ENCODE data around the gene DCAF10. TPM values are rescaled to one million over a fixed set of nuclear protein-coding genes. Genes with fewer than 3 reads are reported as not detected.
"Not testable (repeated sequence)": the region's sequence is repeated elsewhere in the genome, so short reads cannot be mapped to it uniquely, and the experiment has no call there.

DCAF10 gene
- total RNA-seq, 1 donor from 2014 or later, result 24.4 TPM

DNA sequence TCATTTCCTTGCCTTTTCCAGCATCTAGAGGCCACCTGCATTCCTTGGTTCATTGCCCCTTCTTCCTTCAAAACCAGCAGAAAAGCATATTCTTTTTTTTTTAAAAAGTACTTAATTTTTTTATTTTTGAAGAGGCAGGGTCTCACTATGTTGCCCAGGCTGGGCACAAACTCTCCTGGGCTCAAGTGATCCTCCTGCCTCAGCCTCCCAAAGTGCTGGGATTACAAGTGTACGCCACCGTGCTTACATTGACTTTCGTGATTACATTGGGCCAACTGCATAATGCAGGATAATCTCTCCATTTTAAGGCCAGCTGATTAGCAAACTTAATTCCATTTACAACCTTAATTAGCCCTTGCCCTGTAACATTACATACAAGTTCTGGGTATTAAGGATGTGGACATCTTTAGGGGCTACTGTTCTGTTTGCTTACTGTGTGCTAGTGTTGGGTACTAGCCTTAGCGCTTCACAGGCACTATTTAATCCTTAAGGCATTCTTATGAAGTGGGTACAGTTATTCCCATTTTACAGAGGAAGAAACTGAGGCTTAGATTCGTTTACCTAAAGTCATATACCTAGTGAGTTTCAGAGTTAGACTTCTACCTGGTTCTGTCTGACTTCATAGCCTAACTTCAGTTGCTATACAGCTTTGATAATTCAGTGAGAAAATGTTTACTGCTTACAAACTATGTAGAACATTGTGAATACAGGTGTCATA is 69.6 kb downstream of the DCAF10 start:
- no peak for ATAC-seq

DNA sequence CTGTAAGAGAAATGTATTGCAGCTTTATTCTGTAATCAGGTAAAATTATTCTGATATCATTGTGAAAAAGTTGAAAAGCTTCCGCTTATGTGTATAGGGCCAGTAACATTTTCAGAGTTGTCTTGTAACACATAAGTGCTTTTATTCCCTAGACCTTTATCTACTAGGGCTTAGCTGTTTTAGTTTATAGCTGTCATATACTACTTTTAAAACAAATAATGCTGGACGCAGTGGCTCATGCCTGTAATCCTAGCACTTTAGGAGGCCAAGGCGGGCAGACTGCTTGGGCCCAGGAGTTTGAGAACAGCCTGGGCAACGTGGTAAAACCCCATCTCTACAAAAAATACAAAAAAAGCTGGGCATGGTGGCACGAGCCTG is 70.2 kb downstream of the DCAF10 start:
- ATAC-seq, result no peak

DNA sequence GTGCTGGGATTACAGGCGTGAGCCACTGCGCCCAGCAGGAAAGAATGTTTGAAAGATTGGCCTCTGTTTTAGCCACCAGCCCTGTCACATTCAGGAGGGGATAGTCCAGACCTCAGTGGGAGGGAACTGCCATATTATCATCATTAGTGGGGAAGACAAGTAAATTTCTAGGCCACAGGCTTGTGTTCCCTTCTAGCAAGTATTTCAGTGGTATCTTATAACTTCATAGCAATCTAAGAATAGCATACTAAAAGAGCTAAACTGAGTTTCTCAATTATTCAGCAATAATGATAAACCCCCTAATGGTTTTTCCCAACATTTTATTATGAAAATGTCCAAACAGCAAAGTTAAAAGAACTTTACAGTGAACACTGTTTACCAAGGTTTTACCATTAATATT is 73.4 kb downstream of the DCAF10 start:
- ATAC-seq, result no peak

DNA sequence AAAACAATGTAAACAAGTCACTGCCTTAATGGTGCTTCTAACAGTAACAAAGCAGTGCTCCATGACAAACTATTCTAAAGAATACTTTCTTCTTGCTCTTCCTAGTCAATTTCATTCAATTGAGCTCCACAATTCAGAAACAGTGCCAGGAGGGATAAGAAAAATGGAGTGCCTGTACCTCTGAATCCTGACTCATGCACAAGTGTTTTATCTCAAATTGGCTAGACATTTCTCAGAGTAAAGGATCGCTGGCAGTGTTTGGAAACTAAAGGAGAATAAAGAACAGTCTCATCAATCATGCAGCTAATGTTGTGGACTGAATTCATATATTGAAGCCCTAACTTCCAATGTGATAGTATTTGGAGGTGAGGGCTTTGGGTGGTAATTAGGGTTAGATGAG is 75.8 kb downstream of the DCAF10 start:
- no peak for ATAC-seq

DNA sequence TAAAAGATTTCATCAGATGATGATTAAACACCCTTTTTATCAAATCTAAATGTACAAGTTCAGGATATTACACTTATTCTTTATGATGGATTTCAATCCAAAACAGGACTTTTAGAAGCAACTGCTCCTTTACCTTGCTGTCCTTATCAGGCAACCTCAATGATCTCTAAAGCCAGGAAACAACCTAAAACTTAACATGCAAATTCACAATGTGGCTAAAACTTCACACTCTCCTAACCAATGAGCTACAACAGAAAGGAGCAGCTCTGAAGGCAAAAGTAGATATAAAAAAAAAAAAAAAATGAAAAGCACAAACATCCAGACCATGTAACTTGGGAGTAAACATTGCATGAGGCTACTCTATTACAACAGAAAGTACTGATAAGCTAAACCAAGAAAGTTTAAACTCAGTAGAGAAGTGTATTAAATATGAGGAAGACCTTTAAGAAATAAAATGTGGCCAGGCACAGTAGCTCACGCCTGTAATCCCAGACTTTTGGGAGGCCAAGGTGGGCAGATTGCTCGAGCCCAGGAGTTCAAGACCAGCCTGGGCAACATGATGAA is 80.4 kb downstream of the DCAF10 start:
- no peak for ATAC-seq

DNA sequence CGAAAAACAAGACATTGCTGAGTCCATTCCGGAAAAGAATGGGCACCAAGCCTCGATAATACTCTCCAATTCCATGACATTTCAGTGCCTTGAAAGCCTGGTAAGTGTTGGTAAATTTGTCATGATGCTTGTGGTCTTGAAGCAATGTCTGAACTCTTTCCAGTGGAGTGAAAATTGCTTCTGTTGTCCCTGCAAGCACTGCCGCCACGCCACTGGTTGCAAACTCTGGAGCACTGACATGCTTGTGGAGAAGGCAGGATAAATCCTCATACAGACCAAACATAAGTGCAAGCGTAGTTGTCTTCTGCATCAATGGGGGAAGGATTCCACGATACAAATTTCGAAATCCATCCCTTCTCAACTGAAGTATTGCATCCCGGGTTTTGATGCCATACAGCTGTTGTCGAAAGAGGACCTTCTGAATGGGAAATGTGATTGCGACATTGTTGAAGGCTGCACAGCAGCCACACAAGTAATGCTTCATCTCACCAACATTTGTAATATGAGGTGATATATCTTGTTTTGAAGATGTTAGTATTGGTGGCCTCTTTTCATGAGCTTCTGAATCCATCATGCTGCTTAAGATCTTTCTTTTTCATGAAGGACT is 87.5 kb downstream of the DCAF10 start:
- not testable (repeated sequence) for ATAC-seq

DNA sequence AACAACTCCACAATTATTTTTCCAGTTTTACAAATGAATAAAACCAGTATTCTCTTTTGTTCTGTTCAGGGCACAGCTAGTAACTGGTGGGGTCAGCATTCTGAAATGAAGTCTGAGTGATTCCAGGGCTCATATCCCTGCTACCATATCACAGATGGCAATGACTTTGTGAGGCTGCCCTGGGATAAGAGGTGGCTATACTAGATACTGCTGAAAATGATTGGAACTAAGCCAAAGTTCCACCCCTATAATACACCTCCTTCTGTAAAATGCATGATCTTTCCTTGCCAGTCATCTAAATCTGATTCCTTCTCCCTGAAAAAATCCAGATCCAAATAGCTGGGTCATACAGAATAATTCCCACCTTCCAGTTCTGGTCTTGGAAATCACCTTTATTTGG is 88.9 kb downstream of the DCAF10 start:
- no peak for ATAC-seq

DNA sequence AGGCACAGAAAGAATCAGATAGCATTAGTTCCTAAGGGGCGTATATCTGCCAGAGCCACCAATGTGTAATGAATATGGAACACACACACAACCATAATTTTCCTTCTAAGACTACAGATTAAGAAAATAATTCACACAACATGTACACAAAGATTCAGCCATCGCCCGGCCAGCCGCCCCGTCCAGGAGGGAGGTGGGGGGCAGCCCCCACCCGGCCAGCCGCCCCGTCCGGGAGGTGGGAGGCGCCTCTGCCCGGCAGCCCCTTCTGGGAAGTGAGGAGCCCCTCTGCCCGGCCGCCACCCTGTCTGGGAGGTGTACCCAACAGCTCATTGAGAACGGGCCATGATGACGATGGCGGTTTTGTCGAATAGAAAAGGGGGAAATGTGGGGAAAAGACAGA is 90.4 kb downstream of the DCAF10 start:
- ATAC-seq, result not testable (repeated sequence)

DNA sequence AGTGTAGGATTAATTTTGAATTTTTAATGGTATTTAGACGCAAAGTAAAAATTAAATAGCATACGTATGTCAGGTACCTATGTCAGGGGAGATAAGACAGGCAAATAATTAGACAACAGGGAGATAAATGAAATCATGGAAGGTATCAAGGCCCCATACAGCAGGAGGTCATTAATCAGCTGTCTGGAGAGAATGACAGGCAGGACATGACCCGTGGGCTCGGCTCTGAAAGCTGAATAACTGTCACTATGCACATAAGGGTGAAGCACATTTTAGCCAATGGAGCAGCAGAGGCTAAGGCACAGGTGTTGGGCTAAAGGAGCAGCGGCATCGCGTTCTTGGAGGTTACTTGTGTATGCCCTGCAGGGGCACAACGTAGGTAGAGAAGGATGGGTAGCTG is 91.5 kb downstream of the DCAF10 start:
- ATAC-seq, result no peak

DNA sequence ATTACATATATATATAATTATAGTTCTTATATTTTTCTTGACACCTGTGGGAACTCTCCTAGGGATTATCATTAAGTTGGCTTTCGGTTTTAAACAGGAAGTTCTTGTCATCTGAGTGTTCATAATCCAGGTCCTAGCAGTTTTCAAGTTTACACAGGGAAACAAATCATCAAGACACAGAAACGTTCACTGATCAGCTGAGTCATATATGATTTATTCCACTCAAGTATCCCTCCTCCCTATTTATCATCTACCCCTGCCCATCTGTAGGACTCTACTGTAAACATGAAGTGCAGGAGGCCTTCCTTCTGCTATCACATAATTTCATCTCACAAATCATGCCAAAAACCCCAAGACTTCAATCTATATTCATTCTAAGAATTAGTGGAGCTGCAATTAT is 97.1 kb downstream of the DCAF10 start:
- ATAC-seq, result peak; percentile 51

DNA sequence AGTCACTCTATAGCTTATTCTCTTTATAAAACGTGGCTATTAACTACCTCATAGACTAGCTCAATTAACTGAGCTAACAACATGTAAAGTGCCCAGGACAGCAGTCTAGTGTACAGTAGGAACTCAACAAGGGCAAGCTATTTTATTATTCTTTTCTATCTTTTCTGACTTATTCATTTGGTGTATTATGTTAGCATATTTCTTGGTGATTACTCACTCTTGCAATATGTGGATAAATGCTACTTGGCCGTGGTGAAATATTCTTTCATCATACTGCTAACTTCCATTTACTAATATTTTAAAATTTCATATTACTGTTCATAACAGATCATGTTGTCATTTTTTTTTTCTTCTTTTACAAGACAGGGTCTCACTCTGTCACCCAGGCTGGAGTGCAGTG is 98.4 kb downstream of the DCAF10 start:
- ATAC-seq, result no peak

DNA sequence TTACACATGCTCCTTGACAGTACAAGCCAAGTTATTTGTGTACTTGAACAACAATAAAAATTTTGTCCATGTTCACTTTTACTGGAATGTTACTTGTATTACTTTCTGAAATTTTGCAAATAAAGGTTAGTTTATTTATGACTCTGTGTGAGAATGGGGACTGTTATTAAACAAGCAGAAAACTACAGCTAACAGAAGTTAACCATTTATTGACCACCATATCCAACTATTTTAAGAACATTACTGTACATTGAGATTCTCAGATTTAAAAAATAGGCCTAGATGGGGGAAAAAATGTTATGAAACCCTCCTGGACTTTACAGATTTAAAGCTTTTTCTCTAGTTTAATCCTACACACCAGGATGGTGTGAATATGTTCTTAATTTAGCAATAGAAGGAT is 101.5 kb downstream of the DCAF10 start:
- no peak for ATAC-seq

DNA sequence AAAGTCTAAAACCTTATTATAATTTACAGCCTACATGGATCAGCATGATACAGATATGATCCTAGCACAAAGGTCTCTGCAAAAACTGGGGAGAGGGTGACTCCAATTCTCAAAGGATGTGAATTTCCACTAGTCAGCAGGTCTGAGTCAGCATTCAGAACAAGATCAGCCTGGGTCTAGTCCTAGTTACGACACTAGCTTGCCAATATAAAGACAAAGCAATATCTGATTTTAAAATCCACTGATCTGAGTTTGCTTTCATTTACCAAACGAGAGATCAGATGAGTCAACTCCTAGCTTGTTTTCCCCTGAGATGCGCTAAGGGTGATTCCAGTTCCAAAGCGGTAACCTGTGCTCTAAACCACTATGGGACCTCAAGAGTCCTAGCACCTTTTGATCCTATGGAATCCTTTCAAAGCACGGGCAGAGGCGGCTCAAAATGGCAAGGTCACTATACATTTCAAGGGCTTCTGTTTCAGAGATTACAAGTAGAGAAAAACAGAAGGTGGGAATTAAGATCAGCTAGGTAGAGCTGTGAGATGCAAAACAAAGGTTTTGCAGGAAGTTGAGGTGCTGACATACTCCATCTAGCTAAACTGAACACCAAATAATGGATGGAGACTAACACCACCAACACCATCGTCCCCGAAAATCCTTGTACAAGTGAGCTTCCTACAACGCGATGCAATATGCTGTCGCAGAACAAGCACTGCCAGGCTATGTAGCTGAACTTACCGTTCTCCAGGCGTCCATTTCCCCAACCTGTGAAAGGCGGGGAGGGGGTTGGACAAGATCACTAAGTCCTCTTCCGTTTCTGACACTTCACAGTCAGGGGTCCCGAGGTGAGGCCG is 102.4 kb downstream of the DCAF10 start:
- ATAC-seq, result peak; percentile 2

DNA sequence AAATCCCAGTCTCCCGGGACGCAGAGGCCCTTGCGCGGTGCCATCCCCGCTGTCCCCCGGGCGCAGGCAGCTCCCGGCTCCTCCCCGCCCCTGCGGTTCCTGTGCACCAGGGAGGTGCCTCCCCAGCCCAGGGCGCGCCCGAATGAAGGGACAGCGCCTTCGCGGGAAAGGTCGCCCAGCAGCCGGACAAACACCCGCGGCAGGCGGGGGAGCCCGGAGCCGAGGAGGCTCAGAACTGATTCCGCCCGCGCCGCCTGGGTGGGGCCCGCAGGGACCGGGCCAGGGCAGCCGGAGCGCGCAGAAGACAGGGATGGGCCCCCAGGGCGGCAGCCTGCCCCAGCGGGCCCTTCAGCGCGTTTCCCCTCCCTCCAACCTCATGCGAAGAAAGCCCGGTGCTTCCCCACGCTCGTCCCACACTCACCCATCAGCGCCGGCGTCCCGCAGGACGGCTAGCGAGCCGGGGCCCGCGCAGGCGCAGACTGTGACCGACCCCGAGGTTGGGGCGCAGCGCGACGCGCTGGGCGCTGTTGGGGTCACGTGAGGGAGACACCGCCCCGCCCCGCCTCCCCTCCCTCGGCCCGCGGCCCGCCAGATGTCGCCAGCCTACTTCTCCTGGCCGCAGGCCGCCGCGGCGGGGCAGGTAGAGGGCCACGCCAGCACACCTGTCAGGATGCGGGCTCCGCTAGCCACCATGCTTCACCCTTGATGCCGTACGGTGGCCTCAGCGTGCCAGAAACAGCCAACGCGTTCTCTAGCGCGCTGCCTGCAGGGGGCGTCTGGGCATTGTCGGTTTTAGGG is 103.2 kb downstream of the DCAF10 start, which contains the start of gene SLC25A51:
TSS of gene SLC25A51 (minus strand) at position 481 of the 798 bp plus-strand sequence. CDS start 15,577 bp downstream, outside the sequence.
- peak; percentile 89 for ATAC-seq

DNA sequence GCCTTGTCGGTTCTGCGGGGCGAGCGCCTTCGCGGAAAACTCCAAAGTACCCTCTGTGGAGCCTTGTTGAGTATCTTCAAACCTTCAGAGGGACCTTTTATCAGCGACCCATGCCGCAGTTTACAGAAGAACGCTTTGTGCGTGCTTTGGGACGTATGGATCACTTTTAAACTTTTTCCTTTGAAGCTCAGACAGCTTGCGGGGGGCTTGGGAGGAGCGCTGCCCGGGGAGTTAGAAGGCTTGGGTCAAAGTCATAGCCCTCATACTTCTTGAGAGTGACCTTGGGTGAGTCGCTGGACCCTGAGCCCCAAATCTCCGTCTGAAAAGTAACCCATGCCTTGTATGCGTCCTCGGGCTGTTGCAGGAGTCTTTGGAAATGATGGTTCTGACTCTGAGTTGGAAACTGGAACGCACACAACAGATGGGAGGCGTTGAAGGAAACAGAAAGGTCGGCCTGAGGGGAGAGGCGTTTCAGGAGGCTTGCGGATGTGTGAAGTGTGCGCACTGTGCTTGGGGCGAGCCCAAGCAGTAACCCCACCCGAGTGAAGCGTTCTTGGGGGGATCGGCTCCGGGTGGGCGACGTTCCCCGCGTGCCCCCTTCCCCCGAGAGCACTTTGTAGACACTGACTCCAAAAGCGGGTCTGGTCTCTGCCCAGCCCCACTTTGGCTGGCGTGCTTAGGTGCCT is 104.0 kb downstream of the DCAF10 start:
- peak; percentile 10 for ATAC-seq

DNA sequence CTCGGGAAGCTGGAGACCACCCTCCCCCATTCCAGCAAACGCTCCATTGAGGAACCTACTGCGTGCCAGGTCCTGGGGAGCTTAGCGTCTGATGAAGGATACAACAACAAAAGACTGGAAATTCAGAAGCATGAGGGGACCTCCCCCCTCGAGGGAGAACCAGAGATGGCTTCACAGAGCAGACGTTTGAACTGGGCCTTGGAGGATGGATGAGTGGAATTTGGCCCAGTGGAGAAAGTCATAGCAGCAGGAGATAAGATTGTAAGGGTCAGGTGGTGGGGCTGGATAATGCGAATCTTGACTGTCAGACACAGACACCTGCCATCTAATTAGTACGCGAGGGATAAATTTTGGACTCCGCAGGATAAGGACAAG is 104.5 kb downstream of the DCAF10 start:
- ATAC-seq, result no peak

DNA sequence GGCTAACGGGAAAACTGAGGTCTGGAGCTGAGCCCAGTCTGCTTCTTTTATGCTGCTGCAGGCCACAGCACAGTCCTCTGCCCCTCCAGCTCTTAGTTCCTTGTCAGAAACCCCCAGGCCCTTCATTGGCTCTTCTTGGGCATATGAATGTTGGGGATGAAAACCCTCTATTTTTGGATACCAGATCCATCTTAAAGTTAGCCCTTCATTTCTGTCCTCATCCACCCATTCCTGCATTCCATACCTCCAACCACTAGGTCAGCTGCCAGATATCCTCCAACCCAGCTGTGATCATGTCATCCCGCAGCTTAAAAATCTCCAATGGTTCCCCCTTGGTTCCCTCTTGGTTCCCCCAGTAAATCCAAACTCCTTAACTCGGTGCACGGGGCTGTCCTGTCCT is 105.2 kb downstream of the DCAF10 start:
- ATAC-seq, result no peak

DNA sequence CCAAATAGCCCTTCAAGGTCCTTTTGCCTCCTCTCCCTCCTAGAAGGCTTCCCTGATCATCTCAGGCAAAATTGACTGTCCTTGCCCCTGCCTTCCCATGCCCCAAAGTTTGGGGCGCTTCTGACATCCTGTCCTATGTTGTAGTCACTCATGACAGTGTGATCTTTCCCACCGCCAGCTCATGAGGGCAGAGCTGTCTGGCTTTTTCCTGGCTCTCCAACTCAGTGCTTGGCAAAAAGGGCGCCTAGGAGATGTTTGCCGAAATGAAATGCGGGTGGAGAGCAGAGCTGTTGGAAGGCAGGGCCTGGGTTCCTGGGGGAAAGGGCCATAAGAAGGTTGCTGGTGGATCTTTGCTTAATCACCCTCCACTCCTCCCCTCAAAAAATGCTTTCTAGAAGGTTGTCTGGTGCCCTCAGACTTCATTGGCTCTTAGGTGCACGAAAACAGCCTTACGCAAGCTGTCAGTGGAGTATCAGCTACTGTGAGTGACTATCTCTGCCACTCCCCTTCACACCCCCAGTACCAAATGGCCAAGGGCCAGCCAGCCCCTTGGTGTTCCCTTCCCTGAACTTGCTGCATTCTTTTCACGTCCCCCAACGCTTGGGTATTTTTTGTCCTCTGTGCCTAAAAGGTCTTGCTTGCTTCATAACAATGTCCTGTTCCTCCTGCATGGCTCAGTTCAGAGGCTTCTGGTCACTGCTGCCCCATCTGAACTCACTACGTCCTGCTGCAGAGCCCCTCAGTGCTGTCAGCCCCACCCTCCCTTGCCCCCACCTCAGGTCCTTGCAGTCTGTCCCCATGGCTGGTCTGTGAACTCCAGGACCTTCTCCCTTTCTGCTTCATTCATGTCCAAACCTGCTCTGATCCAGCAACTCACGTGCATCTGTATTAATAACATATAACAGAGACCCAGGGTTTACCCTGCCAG is 106.0 kb downstream of the DCAF10 start:
- no peak for ATAC-seq

DNA sequence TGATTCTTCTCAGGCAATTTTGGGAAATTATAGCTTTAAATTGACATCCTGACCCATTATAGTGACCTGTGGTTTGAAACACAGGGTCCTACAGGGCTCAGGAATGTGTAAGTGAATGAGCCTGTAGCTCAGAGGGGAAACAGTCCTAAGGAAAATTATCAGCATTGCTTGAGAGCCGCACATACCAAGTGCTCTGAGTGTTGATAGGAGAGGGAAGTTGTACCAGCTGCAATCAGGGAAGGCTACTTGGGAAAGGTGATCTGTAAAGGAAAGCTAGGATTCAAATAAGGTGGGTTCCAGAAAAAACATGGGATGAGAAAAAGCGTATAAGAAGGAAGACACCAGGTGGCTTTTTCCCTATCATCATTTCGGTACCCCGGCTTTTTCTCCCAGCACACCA is 107.7 kb downstream of the DCAF10 start:
- ATAC-seq, result no peak

DNA sequence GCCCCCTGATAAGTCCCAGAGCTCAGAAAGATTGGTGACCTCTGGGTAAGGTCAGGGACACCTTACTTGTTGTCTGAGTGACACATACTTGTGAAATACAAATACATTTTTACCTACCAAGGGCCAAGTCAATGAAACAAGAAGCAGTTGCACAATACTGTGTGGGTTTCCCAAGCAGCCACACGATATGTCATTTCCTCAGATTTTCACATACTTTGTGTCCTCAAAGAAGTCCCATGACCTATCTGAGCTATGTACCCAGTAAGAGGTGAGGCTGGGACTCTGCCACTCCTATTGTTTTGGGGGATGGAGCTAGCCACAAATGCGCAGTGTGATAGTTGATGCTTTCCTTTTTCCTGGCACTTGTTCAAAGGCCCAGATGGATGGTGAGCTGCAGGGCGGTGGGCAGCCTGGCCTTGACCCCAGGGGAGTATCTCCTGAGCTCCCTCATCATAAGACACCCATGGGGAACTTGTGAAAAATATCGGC is 108.1 kb downstream of the DCAF10 start:
- no peak for ATAC-seq

Data from esophagus mucosa (tissue), 1 donor.